GM18508 (cell line): ENCODE results near the gene KAT14.
"Not testable (repeated sequence)": the region's sequence is repeated elsewhere in the genome, so short reads cannot be mapped to it uniquely, and the experiment has no call there.

Experiments
- ATAC-seq: cut with Tn5 transposase; IDR thresholded peaks from one replicate; pipeline ENCODE4 v1.9.1; 2021; ENCODE audit warnings: moderate number of reproducible peaks; ENCODE audit not compliant: insufficient read depth, unreplicated experiment

Gene KAT14

DNA sequence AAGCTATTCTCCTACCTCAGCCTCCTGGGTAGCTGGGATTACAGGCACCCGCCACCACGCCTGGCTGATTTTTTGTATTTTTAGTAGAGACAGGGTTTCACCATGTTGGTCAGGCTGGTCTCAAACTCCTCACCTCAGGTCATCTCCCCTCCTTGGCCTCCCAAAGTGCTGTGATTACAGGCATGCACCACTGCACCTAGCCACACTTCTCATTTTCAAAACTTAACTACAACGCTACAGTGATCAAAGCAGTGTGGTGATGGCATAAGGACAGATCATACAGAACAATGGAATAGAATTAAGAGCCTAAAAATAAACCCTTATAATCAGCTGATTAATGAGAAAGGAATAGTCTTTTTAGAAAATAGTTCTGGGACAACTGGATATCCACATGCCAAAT, 66.0 kb downstream of the KAT14 start:
- not testable (repeated sequence) for ATAC-seq

DNA sequence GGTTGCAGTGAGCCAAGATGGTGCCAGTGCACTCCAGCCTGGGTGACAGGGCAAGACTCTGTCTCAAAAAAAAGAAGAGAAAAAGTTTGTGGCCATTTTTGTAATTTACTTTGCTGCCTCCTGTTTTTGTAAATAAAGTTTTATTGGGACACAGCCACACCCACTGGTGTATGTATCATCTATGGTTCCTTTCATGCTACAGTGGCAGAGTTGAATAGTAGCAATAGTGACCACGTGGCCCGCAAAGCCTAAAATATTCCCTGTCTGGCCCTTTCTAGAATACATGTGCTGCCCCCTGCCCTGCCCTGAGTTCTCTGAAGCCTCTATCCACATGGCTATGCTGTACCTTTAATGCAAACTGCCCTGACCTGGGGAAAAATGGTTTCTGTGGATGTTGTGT, 75.3 kb downstream of the KAT14 start:
- no peak for ATAC-seq

DNA sequence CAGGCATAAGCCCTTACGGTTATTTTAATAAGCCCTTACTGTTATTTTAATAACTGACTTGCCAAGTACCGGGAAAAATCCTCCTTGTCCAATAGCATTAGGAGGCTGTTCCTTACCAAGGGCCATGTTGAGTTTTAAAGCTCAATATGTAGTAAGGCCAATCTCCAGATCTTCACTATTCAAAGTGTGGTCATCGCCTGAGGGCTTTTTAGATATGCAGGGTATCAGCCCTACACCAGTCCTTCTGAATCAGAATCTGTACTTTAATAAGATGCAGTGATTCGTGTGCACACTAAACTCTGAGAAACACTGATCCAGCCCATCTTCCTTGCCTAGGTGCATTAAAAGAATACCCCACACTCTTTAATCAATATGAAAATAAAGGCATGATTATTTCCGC, 77.9 kb downstream of the KAT14 start:
- no peak for ATAC-seq

DNA sequence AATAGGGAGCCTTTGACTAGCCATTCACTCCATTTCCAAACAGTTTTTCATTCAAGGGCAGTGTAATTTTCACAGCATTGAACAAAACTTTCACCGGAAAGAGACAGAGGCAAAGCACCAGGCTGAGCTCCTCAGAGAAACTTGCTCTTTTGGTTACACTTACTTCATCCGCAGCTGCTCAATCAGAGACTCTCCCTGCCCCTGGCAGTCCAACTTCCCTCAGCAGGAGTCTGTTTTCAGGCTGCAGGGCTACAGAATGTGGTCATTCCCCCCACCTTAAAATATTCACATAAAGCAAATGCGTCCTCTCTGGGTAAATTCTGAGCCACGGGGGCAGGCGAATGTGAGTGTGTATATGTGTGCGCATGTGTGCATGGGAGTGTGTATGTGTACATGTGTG, 80.6 kb downstream of the KAT14 start:
- no peak for ATAC-seq

DNA sequence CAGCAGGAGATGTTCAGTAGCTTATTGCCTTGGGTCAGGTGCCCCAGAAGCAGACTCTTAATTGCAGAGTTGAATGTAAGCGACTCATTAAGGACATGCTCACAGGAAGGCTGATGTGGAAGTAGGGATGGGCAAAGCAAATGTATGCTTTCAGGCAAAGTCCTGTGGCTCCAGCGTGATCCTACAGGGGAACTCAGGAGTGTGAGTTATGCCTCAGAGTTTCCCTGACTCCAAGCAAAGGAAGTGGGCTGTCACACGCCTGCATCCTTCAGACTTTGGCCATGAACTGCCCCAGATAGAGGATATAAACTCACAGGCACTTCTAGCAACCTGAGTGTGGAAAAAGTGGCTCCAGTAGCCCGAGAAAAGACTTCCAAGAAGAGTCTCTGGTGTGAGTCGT, 85.7 kb downstream of the KAT14 start:
- no peak for ATAC-seq

GRCh38 chr20:18224968-18225568, 87.4 kb downstream of the KAT14 start:
- ATAC-seq: no peak

DNA sequence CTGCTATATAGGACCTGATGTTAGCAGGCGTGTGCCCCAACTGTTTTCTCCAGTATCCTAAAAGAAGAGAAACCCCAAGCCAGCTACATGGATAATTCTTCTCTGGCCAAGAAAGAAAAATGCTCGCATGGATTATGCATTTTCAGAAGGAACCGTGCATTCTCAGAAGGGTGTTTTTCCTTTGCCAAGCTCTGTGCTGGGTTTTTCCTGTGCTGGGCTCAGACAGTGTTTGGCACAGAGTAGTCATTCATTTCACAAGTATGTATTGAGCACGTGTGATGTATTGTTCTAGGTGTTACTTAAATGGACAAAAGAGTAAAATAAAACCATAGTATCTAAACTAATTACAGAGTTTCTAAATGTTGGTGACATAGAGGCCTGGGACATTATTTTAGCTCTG, 88.0 kb downstream of the KAT14 start:
- no peak for ATAC-seq

- ATAC-seq: not testable (repeated sequence)
These were observed 89.1 kb downstream of the KAT14 start for GRCh38 chr20:18226741-18227140.

DNA sequence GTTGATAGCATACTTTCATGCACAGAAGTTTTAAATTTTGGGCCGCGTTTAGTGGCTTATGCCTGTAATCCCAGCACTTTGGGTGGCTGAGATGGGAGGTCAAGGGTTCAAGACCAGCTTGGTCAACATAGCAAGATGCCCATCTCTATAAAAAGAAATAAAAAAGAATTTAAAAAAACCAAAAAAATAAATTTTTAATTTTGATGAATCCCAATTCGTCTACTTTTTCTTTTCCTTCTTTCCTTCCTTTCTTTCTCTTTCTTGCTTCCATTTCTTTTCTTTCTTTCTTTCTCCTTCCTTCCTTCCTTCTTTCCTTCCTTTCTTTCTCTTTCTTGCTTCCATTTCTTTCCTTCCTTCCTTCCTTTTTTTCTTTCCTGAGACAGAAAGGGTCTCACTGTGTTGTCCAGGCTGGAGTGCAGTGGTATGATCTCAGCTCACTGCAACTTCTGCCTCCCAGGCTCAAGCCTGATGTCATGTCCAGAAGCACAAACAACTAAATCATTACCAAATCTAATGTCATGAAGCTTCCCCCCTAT, 95.8 kb downstream of the KAT14 start:
- ATAC-seq: no peak
